HG03135 (cell line): ENCODE data around the gene COL16A1.
A peak's percentile ranks its signal among the peaks of the same experiment; 100 is the strongest.

ENCODE experiments used
- ATAC-seq: cut with Tn5 transposase; IDR thresholded peaks from one replicate; pipeline ENCODE4 v1.9.1; 2021; ENCODE audit warnings: mild to moderate bottlenecking, moderate library complexity; ENCODE audit not compliant: unreplicated experiment

COL16A1 gene

GRCh38 chr1:31703431-31704270, at the start of gene COL16A1:
Gene COL16A1 (minus strand): TSS chr1:31704017. CDS start chr1:31702193, 1,824 bp downstream.
- no peak for ATAC-seq

- ATAC-seq = no peak
Measured at GRCh38 chr1:31752952-31753475, 49.2 kb upstream of the COL16A1 start.

GRCh38 chr1:31752258-31752657, 48.4 kb upstream of the COL16A1 start:
- ATAC-seq = no peak

- no peak for ATAC-seq
Measured at GRCh38 chr1:31751822-31752241, 48.0 kb upstream of the COL16A1 start.

GRCh38 chr1:31750858-31751510, 47.2 kb upstream of the COL16A1 start:
- ATAC-seq = no peak

GRCh38 chr1:31749785-31750735, 46.2 kb upstream of the COL16A1 start:
- no peak for ATAC-seq

- no peak for ATAC-seq
Measured at GRCh38 chr1:31748365-31748764, 44.5 kb upstream of the COL16A1 start.

- no peak for ATAC-seq
Measured at GRCh38 chr1:31747304-31747703, 43.5 kb upstream of the COL16A1 start.

GRCh38 chr1:31746687-31747086, 42.9 kb upstream of the COL16A1 start:
- ATAC-seq = no peak

- no peak for ATAC-seq
Measured at GRCh38 chr1:31745946-31746670, 42.3 kb upstream of the COL16A1 start.

GRCh38 chr1:31745096-31745945, 41.5 kb upstream of the COL16A1 start:
- peak; percentile 54 for ATAC-seq

GRCh38 chr1:31744165-31744888, 40.5 kb upstream of the COL16A1 start:
- peak; percentile 54 for ATAC-seq

GRCh38 chr1:31742462-31743212, 38.8 kb upstream of the COL16A1 start:
- no peak for ATAC-seq

- no peak for ATAC-seq
Measured at GRCh38 chr1:31739346-31739745, 35.5 kb upstream of the COL16A1 start.

- no peak for ATAC-seq
Measured at GRCh38 chr1:31736675-31737074, 32.9 kb upstream of the COL16A1 start.

- ATAC-seq = no peak
Measured at GRCh38 chr1:31735571-31735970, 31.8 kb upstream of the COL16A1 start.

GRCh38 chr1:31734582-31735107, 30.8 kb upstream of the COL16A1 start:
- ATAC-seq = no peak
